ENCODE data around the gene PRMT3.

DNA sequence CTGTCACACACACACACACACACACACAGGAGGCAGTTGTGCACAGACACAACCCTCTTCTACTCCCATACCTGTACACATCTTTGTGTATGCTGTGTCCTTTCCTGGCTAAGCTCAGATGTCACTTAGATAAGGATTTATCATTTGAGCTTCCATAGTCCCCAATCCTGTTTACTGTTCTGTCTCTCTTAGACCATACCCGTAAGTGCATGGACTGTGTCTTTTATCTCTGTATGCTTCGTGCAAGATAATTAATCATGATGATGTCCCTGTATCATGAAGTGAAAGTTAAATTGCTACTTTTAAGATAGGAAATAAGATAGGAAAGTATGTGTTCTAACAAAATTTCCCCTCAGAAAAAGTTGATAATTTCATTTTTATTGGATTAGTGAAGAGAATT lies 30.3 kb downstream of the PRMT3 start:
- TF ChIP-seq, protein P1, sequence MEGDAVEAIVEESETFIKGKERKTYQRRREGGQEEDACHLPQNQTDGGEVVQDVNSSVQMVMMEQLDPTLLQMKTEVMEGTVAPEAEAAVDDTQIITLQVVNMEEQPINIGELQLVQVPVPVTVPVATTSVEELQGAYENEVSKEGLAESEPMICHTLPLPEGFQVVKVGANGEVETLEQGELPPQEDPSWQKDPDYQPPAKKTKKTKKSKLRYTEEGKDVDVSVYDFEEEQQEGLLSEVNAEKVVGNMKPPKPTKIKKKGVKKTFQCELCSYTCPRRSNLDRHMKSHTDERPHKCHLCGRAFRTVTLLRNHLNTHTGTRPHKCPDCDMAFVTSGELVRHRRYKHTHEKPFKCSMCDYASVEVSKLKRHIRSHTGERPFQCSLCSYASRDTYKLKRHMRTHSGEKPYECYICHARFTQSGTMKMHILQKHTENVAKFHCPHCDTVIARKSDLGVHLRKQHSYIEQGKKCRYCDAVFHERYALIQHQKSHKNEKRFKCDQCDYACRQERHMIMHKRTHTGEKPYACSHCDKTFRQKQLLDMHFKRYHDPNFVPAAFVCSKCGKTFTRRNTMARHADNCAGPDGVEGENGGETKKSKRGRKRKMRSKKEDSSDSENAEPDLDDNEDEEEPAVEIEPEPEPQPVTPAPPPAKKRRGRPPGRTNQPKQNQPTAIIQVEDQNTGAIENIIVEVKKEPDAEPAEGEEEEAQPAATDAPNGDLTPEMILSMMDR (IDR thresholded peaks at IDR 0.05), result no peak
- TF ChIP-seq EZH2 (IDR thresholded peaks at IDR 0.05) (no peak), EZH2phosphoT487 (IDR thresholded peaks at IDR 0.05) (no peak)
